ENCODE results near the gene FGF12.

FGF12 gene

DNA sequence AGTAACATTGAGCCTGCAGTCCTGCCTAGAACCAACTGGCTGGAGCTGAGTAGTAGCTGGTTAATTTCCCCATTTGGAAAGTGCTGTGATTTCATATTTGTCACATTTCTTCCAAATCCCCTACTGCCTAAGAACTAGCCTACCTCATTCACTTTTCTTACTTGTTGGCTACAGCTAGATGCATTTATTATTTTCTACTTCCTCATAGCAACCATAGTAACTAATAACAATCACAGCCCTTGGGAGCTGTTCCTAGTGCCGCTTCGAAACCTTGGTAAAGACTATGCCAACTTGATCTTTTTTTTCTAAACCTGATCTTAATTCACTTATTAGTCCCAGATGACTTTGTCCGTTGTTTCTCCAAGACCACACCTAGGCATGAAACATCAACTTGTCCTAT lies 240.3 kb downstream of the FGF12 start:
- Histone ChIP-seq H3K36me3 (ENCODE audit: control insufficient read depth, insufficient read depth, low read length) (no peaks in the 10 kb centered on the region), H3K4me1 (ENCODE audit: control insufficient read depth, insufficient read depth, low read length) (no peaks in the 10 kb centered on the region), H3K27me3 (ENCODE audit: control insufficient read depth, insufficient read depth, low read length) (no peaks in the 10 kb centered on the region), H3K9ac (ENCODE audit: low read depth, low read length) (no peak overlapping the region), H3K4me3 (ENCODE audit: low read depth, low read length) (no peak overlapping the region), H3K9me3 (ENCODE audit: control insufficient read depth, insufficient read depth, low read length) (no peaks in the 10 kb centered on the region)

DNA sequence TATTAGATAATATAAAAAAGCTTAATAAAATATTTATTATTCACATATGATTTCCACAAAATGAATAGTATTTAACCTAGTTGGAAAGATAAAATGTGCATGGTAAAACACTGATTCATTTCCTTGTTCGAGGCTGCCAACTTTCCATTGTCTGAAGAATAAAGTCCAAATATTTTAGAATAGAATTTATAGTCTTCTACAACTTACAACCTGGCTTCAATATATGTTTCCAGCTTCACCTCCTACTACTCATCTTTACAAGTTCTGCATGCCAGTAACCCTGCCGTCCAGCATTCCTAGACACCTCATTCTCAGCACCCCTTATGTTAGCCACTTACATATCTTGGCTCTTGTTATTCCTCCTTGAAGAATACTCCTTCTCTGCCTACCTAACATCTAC lies 244.5 kb downstream of the FGF12 start:
- Histone ChIP-seq H3K9ac (ENCODE audit: low read depth, low read length) (no peak overlapping the region), H3K27me3 (ENCODE audit: control insufficient read depth, insufficient read depth, low read length) (no peaks in the 10 kb centered on the region), H3K4me1 (ENCODE audit: control insufficient read depth, insufficient read depth, low read length) (no peaks in the 10 kb centered on the region), H3K36me3 (ENCODE audit: control insufficient read depth, insufficient read depth, low read length) (no peaks in the 10 kb centered on the region), H3K9me3 (ENCODE audit: control insufficient read depth, insufficient read depth, low read length) (no peaks in the 10 kb centered on the region), H3K4me3 (ENCODE audit: low read depth, low read length) (no peak overlapping the region)

DNA sequence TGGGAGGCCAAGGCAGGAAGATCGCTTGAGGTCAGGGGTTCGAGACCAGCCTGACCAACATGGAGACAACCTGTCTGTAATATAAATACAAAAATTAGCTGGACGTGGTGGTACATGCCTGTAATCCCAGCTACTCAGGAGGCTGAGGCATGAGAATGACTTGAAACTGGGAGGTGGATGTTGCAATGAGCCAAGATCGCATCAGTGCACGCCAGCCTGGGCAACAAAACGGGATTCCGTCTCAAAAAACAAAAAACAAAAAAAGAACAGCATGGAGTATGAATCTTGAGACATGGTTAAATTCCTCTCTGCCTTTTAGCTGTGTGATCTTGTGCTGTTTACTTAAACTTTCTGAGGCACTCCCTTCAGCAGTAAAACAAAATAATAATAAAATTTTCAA lies 244.9 kb downstream of the FGF12 start:
- H3K36me3 ChIP-seq (ENCODE audit: control insufficient read depth, insufficient read depth, low read length): no peaks in the 10 kb centered on the region
- no peaks in the 10 kb centered on the region for H3K9me3 ChIP-seq (ENCODE audit: control insufficient read depth, insufficient read depth, low read length)
- H3K27me3 ChIP-seq (ENCODE audit: control insufficient read depth, insufficient read depth, low read length): no peaks in the 10 kb centered on the region
- H3K9ac ChIP-seq (ENCODE audit: low read depth, low read length): no peak overlapping the region
- no peaks in the 10 kb centered on the region for H3K4me1 ChIP-seq (ENCODE audit: control insufficient read depth, insufficient read depth, low read length)
- H3K4me3 ChIP-seq (ENCODE audit: low read depth, low read length): no peak overlapping the region

DNA sequence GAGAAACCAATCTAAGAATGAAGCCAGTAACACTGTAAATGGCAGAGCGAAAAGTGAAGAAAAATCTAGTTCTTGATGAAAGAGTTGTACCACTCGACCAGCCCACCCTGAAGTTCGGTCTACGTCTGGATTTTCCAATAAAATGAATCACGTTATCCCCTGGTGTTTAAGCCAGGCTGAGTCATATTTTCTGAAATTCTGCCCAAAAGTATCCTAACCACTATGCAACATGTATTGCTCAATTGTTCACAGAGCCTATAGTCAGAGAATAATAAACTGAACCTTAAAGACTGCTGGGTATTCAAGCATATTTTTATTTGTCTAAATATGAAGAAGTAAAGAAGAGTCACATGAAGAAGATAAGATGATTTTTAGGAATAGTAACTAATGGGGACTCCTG lies 245.7 kb downstream of the FGF12 start:
- no peaks in the 10 kb centered on the region for H3K27me3 ChIP-seq (ENCODE audit: control insufficient read depth, insufficient read depth, low read length)
- H3K4me3 ChIP-seq (ENCODE audit: low read depth, low read length): no peak overlapping the region
- no peaks in the 10 kb centered on the region for H3K9me3 ChIP-seq (ENCODE audit: control insufficient read depth, insufficient read depth, low read length)
- H3K4me1 ChIP-seq (ENCODE audit: control insufficient read depth, insufficient read depth, low read length): no peaks in the 10 kb centered on the region
- H3K36me3 ChIP-seq (ENCODE audit: control insufficient read depth, insufficient read depth, low read length): no peaks in the 10 kb centered on the region
- H3K9ac ChIP-seq (ENCODE audit: low read depth, low read length): no peak overlapping the region

DNA sequence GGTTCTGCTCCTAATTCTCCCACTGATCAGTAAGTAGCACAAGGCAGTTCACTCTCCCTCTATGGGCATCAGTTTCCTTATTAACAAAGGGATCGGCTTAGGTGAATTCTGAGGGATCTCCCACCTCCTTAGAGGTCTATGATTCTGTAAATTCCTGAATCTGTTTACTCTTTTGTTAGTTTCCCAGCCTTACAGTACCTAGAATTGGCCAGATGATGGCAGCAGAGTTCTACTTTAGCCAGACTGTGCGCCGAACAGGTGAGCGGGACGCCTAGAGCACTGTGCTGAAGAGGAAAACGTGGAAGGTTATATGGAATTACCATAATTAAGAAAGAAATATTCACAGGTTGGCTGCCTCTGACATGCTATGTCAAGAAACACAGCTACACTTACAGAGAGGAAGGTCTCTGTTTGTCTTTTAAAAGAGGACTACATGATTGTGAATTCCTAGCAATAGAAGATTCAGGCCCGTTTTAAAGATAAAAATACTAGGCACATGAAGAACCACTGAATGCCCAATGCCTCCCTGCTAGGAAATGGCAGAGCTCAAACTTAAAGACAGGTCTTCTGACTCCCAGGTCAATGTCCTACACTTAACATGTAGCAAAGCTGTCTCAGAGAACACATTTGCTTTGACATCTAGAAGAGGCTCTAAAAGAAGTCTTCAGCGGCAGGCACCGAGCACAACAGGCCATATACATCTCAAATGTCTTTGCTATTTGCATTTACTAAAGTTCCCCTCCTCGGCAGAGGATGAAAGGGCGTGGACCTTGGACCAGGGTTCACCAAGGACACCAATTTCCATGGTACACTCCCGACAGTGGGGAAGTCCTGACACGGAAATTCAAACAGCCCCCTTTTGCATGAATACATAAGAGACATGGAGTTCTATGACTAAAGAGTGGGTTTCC lies 259.9 kb downstream of the FGF12 start:
- Histone ChIP-seq H3K27me3 (ENCODE audit: control insufficient read depth, insufficient read depth, low read length) (no peaks in the 10 kb centered on the region), H3K9me3 (ENCODE audit: control insufficient read depth, insufficient read depth, low read length) (no peaks in the 10 kb centered on the region), H3K4me3 (ENCODE audit: low read depth, low read length) (no peak overlapping the region), H3K36me3 (ENCODE audit: control insufficient read depth, insufficient read depth, low read length) (no peaks in the 10 kb centered on the region), H3K4me1 (ENCODE audit: control insufficient read depth, insufficient read depth, low read length) (no peaks in the 10 kb centered on the region), H3K9ac (ENCODE audit: low read depth, low read length) (no peak overlapping the region)

DNA sequence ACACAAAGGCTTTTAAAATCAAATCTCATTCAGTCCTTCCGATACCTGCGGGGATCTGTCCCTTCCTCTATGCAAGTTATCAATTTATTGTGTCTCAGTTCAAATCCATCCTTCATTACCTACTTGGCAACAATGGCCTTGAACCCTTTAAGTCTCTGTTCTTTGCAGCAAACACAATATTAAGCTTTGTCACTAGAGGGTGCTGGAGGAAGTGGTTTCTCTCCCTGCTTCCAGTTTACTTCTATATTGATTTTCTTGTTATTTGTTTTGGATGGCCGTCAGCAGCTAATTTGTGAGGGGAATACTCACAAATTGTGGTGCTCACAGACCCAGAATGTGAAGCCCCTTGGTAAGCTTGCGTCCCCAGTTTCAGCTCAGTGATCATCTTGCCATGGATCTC lies 278.3 kb downstream of the FGF12 start:
- Histone ChIP-seq H3K36me3 (ENCODE audit: control insufficient read depth, insufficient read depth, low read length) (no peaks in the 10 kb centered on the region), H3K9me3 (ENCODE audit: control insufficient read depth, insufficient read depth, low read length) (no peaks in the 10 kb centered on the region), H3K4me1 (ENCODE audit: control insufficient read depth, insufficient read depth, low read length) (no peaks in the 10 kb centered on the region), H3K4me3 (ENCODE audit: low read depth, low read length) (no peak overlapping the region), H3K9ac (ENCODE audit: low read depth, low read length) (no peak overlapping the region), H3K27me3 (ENCODE audit: control insufficient read depth, insufficient read depth, low read length) (no peaks in the 10 kb centered on the region)

DNA sequence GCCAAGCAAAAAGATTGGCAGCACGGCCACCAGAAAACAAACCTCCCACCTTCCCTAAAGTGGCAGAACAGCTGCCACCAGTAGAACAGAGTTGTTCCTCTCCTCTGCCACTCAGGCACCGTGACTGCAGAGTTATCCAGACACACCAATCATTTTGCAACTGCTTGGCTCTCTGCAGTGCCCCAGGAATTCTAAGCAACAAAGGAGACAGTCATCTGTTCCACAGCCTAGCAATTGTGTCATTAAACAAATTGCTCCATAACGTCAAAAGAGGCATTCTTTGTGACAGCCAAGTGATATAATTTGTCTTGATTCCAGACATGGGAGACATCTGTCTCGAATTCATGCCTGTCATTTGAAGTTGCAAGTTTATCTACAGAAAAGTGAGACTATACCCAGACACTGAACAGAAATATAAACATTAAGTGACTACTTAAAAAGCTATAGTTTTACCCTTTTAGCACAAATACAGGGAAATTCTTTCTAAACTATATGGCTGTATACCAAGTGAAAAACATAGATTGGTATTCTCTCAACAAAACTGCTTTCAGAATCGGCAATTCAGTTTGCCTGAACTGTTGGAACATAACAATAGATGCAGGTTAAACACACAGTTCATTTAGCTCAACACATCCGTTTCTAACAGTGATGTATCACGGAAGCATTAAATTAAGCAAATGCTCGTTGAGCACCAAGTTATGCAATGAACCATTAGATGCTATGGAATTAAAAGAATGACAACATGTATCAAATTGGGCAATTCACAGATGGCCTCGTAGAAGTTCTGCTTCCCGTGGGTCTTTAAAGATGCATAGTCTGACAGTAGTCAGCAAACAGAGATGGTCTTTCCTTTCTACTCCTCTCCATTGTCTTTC lies 281.3 kb downstream of the FGF12 start:
- no peaks in the 10 kb centered on the region for H3K4me1 ChIP-seq (ENCODE audit: control insufficient read depth, insufficient read depth, low read length)
- no peak overlapping the region for H3K9ac ChIP-seq (ENCODE audit: low read depth, low read length)
- H3K9me3 ChIP-seq (ENCODE audit: control insufficient read depth, insufficient read depth, low read length): no peaks in the 10 kb centered on the region
- no peaks in the 10 kb centered on the region for H3K36me3 ChIP-seq (ENCODE audit: control insufficient read depth, insufficient read depth, low read length)
- H3K27me3 ChIP-seq (ENCODE audit: control insufficient read depth, insufficient read depth, low read length): no peaks in the 10 kb centered on the region
- H3K4me3 ChIP-seq (ENCODE audit: low read depth, low read length): no peak overlapping the region

DNA sequence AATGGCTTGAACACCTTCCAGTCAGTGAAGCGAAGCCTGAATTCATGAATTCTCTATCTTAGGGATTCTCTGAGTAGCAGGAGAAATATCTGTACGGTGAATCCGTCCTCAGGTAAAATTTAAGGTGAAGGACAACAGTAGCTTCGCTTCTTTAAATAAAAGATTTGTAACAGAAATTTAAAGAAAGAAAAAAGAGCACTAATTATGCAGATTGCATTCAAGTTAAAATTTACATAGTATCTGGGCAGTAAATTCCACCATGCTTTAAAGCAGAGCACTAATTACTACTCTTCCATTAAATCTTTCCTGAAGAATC lies 282.6 kb downstream of the FGF12 start:
- H3K27me3 ChIP-seq (ENCODE audit: control insufficient read depth, insufficient read depth, low read length): no peaks in the 10 kb centered on the region
- H3K36me3 ChIP-seq (ENCODE audit: control insufficient read depth, insufficient read depth, low read length): no peaks in the 10 kb centered on the region
- H3K4me3 ChIP-seq (ENCODE audit: low read depth, low read length): no peak overlapping the region
- H3K9ac ChIP-seq (ENCODE audit: low read depth, low read length): no peak overlapping the region
- no peaks in the 10 kb centered on the region for H3K4me1 ChIP-seq (ENCODE audit: control insufficient read depth, insufficient read depth, low read length)
- H3K9me3 ChIP-seq (ENCODE audit: control insufficient read depth, insufficient read depth, low read length): no peaks in the 10 kb centered on the region

DNA sequence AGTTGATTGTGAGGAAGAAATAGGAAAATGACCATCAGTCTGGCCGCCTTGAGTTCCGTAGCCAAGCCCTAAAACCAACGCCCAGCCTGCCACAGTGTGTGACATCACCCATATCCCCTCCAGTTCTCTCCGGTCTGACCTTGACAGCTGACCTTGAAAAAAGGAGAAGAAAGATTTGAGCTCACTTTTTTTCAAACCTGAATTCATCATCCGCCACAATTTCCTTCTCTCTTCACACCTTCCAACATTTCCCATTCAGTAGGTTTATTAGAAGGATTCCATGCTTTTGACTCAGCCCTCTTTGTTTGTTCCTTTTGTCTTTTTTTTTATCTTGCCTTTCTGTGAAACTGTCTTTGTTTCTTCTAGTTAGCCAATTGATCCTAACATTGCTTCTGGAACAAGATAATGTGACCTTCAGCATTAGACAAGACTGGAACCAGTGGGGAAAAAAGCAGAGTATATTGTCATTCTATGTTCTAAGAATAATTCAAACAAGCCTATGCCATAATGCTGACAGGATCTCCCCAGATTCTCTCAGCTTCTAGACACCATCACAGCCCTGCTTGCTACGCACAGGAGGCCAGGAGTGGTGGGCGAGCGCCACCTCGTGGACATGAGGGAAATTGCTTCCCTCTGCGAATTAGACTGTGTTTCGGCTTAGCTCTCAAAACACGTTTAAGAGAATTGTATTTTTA lies 283.1 kb downstream of the FGF12 start:
- Histone ChIP-seq H3K9ac (ENCODE audit: low read depth, low read length) (no peak overlapping the region), H3K4me1 (ENCODE audit: control insufficient read depth, insufficient read depth, low read length) (no peaks in the 10 kb centered on the region), H3K27me3 (ENCODE audit: control insufficient read depth, insufficient read depth, low read length) (no peaks in the 10 kb centered on the region), H3K9me3 (ENCODE audit: control insufficient read depth, insufficient read depth, low read length) (no peaks in the 10 kb centered on the region), H3K36me3 (ENCODE audit: control insufficient read depth, insufficient read depth, low read length) (no peaks in the 10 kb centered on the region), H3K4me3 (ENCODE audit: low read depth, low read length) (no peak overlapping the region)

DNA sequence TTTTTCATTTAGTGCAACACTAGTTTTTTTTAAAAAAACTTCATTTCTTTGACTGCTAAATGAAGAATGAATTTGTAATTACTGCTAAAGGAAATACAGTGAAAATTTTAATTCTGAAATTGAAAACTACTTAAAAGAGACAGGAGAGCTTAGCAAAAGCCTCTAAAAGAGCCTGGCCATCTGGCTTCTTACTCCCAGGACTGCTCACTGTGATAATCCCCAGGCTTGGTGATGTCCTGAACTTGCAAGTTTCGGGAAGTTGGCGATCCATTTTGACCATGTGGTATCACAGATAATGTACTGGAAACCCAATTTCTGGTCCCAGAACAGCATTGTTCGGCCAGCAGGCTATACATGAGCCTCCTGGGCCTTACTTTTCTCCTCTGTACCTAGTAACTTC lies 292.1 kb downstream of the FGF12 start:
- H3K9me3 ChIP-seq (ENCODE audit: control insufficient read depth, insufficient read depth, low read length): no peaks in the 10 kb centered on the region
- H3K36me3 ChIP-seq (ENCODE audit: control insufficient read depth, insufficient read depth, low read length): no peaks in the 10 kb centered on the region
- H3K4me1 ChIP-seq (ENCODE audit: control insufficient read depth, insufficient read depth, low read length): no peaks in the 10 kb centered on the region
- no peak overlapping the region for H3K9ac ChIP-seq (ENCODE audit: low read depth, low read length)
- H3K27me3 ChIP-seq (ENCODE audit: control insufficient read depth, insufficient read depth, low read length): no peaks in the 10 kb centered on the region
- no peak overlapping the region for H3K4me3 ChIP-seq (ENCODE audit: low read depth, low read length)

DNA sequence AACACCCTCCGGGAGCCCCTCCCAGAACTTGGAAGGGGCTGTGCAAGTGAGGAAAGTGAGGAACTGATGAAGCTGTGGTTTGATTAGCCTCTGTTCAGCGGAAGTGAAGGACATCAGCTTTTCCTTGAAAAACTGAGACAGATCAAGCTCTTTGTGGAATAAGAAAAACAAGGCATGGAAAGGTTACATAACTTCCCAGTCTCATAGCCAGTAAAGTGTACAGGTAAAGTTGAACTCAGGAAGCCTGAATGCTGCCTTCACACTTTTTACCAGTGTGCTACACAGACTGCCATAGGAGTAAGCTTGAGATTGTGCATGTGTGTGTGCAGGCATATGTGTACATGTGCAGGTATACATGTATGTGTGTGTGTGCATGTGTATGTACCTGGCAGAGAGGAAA lies 293.2 kb downstream of the FGF12 start:
- Histone ChIP-seq H3K9ac (ENCODE audit: low read depth, low read length) (no peak overlapping the region), H3K36me3 (ENCODE audit: control insufficient read depth, insufficient read depth, low read length) (no peaks in the 10 kb centered on the region), H3K4me1 (ENCODE audit: control insufficient read depth, insufficient read depth, low read length) (no peaks in the 10 kb centered on the region), H3K4me3 (ENCODE audit: low read depth, low read length) (no peak overlapping the region), H3K9me3 (ENCODE audit: control insufficient read depth, insufficient read depth, low read length) (no peaks in the 10 kb centered on the region), H3K27me3 (ENCODE audit: control insufficient read depth, insufficient read depth, low read length) (no peaks in the 10 kb centered on the region)
